H9 (cell line): ENCODE results near the gene BMPR1A. TPM values are rescaled to one million over a fixed set of nuclear protein-coding genes. Genes with fewer than 3 reads are reported as not detected.

ENCODE experiments used
- DNase-seq: peaks from one replicate; pipeline ENCODE4 v3.0.0-alpha.2; 2017
- H2AFZ ChIP-seq: one replicate; pipeline ENCODE4 v1.6.1; 2013; ENCODE audit warnings: mild to moderate bottlenecking, low read length, control low read depth, moderate library complexity
- H2AK5ac ChIP-seq: 2 replicates; pipeline ENCODE4 v1.6.1; 2013; ENCODE audit warnings: low read length, control low read depth, mixed read lengths; ENCODE audit not compliant: insufficient read length
- H2BK120ac ChIP-seq: one replicate; pipeline ENCODE4 v1.6.1; 2013; ENCODE audit warnings: low read depth, mild to moderate bottlenecking, low read length, control low read depth, inconsistent platforms; ENCODE audit not compliant: poor library complexity, severe bottlenecking
- H2BK12ac ChIP-seq: 2 replicates; pipeline ENCODE4 v1.6.1; 2013; ENCODE audit warnings: low read length, control low read depth, mixed read lengths, low read depth; ENCODE audit not compliant: insufficient read length
- H2BK15ac ChIP-seq: 2 replicates; pipeline ENCODE4 v1.6.1; 2013; ENCODE audit warnings: low read depth, low read length, control low read depth
- H2BK20ac ChIP-seq: one replicate; pipeline ENCODE4 v1.6.1; 2013; ENCODE audit warnings: low read depth, mild to moderate bottlenecking, low read length, control low read depth, inconsistent platforms; ENCODE audit not compliant: poor library complexity, severe bottlenecking
- H2BK5ac ChIP-seq: 2 replicates; pipeline ENCODE4 v1.6.1; 2013; ENCODE audit warnings: low read length, control low read depth, mixed read lengths; ENCODE audit not compliant: insufficient read length
- H3K14ac ChIP-seq: 2 replicates; pipeline ENCODE4 v1.6.1; 2013; ENCODE audit warnings: low read length, control low read depth; ENCODE audit not compliant: insufficient read depth
- H3K18ac ChIP-seq: 2 replicates; pipeline ENCODE4 v1.6.1; 2013; ENCODE audit warnings: low read depth, mild to moderate bottlenecking, mixed read lengths, low read length, control low read depth; ENCODE audit not compliant: insufficient read length
- H3K23ac ChIP-seq: 2 replicates; pipeline ENCODE4 v1.6.1; 2013; ENCODE audit warnings: low read length, control low read depth, mixed read lengths, low read depth; ENCODE audit not compliant: insufficient read length
- H3K23me2 ChIP-seq: 2 replicates; pipeline ENCODE4 v1.6.1; 2013; ENCODE audit warnings: low read depth, mild to moderate bottlenecking, mixed read lengths, low read length, control low read depth; ENCODE audit not compliant: insufficient read length, poor library complexity, severe bottlenecking
- H3K27ac ChIP-seq: 2 replicates; pipeline ENCODE4 v1.5.1; 2013; ENCODE audit warnings: low read length, control low read depth, mixed read lengths, low read depth; ENCODE audit not compliant: insufficient read length
- H3K27me3 ChIP-seq: 2 replicates; pipeline ENCODE4 v1.6.1; 2013; ENCODE audit warnings: low read length, control low read depth, inconsistent platforms; ENCODE audit not compliant: insufficient read depth
- H3K4ac ChIP-seq: 2 replicates; pipeline ENCODE4 v1.6.1; 2013; ENCODE audit warnings: low read depth, mild to moderate bottlenecking, control low read depth, inconsistent platforms, low read length, moderate library complexity
- H3K4me1 ChIP-seq: 2 replicates; pipeline ENCODE4 v1.6.1; 2013; ENCODE audit warnings: low read length, control low read depth, inconsistent platforms; ENCODE audit not compliant: insufficient read depth
- H3K4me2 ChIP-seq: 2 replicates; pipeline ENCODE4 v1.6.1; 2013; ENCODE audit warnings: low read length, control low read depth, mixed read lengths; ENCODE audit not compliant: insufficient read length, insufficient read depth
- H3K56ac ChIP-seq: 2 replicates; pipeline ENCODE4 v1.6.1; 2013; ENCODE audit warnings: low read depth, mild to moderate bottlenecking, mixed read lengths, low read length, control low read depth; ENCODE audit not compliant: insufficient read length
- H3K79me1 ChIP-seq: 2 replicates; pipeline ENCODE4 v1.6.1; 2013; ENCODE audit warnings: low read depth, mild to moderate bottlenecking, moderate library complexity, low read length, control low read depth, inconsistent platforms; ENCODE audit not compliant: insufficient read depth, poor library complexity, severe bottlenecking
- H3K79me2 ChIP-seq: 2 replicates; pipeline ENCODE4 v1.6.1; 2013; ENCODE audit warnings: low read length, control low read depth, inconsistent platforms; ENCODE audit not compliant: insufficient read depth
- H3K9ac ChIP-seq: 2 replicates; pipeline ENCODE4 v1.6.1; 2013; ENCODE audit warnings: low read length, control low read depth, mixed read lengths; ENCODE audit not compliant: insufficient read length; ENCODE audit errors: extremely low read depth
- H3K9me3 ChIP-seq: one replicate; pipeline ENCODE4 v1.6.1; 2013; ENCODE audit warnings: low read depth, low read length, inconsistent platforms; ENCODE audit not compliant: control insufficient read depth
- H3T11ph ChIP-seq: one replicate; pipeline ENCODE4 v1.6.1; 2013; ENCODE audit warnings: mild to moderate bottlenecking, low read length, control low read depth, inconsistent platforms
- H4K20me1 ChIP-seq: one replicate; pipeline ENCODE4 v1.6.1; 2013; ENCODE audit not compliant: control insufficient read depth, insufficient read length, insufficient read depth
- H4K5ac ChIP-seq: 2 replicates; pipeline ENCODE4 v1.6.1; 2013; ENCODE audit warnings: low read depth, mild to moderate bottlenecking, mixed read lengths, low read length, control low read depth; ENCODE audit not compliant: insufficient read length
- H4K8ac ChIP-seq: replicated peaks from 2 replicates; pipeline ENCODE4 v1.6.1; 2013; ENCODE audit warnings: low read length, control low read depth, mixed read lengths, low read depth; ENCODE audit not compliant: insufficient read length
- H4K91ac ChIP-seq: 2 replicates; pipeline ENCODE4 v1.6.1; 2013; ENCODE audit warnings: low read depth, mild to moderate bottlenecking, moderate library complexity, mixed read lengths, low read length, control low read depth; ENCODE audit not compliant: insufficient read length
- H3K27ac Mint-ChIP-seq, 3 experiments: 2 replicates in 2 of 3; 3 replicates in 1 of 3; pipeline ENCODE4 v1.8.0; 2020 to 2021; ENCODE audit warnings: mixed read lengths in 3 of 3, mild to moderate bottlenecking in 1 of 3, moderate library complexity in 1 of 3
- H3K27me3 Mint-ChIP-seq: 2 replicates; pipeline ENCODE4 v1.8.0; 2021; ENCODE audit warnings: low read depth, mild to moderate bottlenecking, moderate library complexity, mixed read lengths
- H3K36me3 Mint-ChIP-seq, 3 experiments: 2 replicates in 2 of 3; 3 replicates in 1 of 3; pipeline ENCODE4 v1.8.0; 2020 to 2021; ENCODE audit warnings: low read depth in 3 of 3, mixed read lengths in 3 of 3; ENCODE audit not compliant: insufficient read depth in 1 of 3
- H3K4me1 Mint-ChIP-seq, 2 experiments: 2 replicates each; pipeline ENCODE4 v1.8.0; 2020; ENCODE audit warnings: mixed read lengths in 2 of 2
- H3K4me3 Mint-ChIP-seq, 2 experiments: 2 replicates in 1 of 2; 3 replicates in 1 of 2; pipeline ENCODE4 v1.8.0; 2020 to 2021; ENCODE audit warnings: mild to moderate bottlenecking in 2 of 2, mixed read lengths in 2 of 2, moderate library complexity in 1 of 2
- H3K9me3 Mint-ChIP-seq, 2 experiments: 2 replicates in 1 of 2; 3 replicates in 1 of 2; pipeline ENCODE4 v1.8.0; 2020; ENCODE audit warnings: mild to moderate bottlenecking in 2 of 2, mixed read lengths in 2 of 2, moderate library complexity in 1 of 2
- CTCF ChIP-seq: fragments of 200-600 bp; sonication (generic); conservative IDR thresholded peaks from 3 replicates; pipeline ENCODE4 v1.8.0; 2021; ENCODE audit warnings: antibody characterized with exemption, mild to moderate bottlenecking
- WGBS: extraction: QIAGEN DNeasy Blood & Tissue Kit; methylation state at CpG from one replicate; pipeline ENCODE4 v1.1.7; 2013; ENCODE audit warnings: missing lambda C conversion rate, low lambda C conversion rate, mixed read lengths; ENCODE audit not compliant: insufficient read length; ENCODE audit errors: extremely low coverage; 5-methylcytosine and 5-hydroxymethylcytosine counted together
- total RNA-seq: library from RNA; stranded (reverse); gene quantifications from 2 replicates; pipeline ENCODE4 v1.2.1, GENCODE V29; 2021

BMPR1A gene
- total RNA-seq, 1 experiment from 2014 or later: 138 TPM

GRCh38 chr10:86726677-86726999, 29.8 kb upstream of the BMPR1A start:
- Histone ChIP-seq H3K79me1 (no peaks in the 10 kb centered on the region), H2BK12ac (no peak overlapping the region), H2BK5ac (no peak overlapping the region), H3K27me3 (no peaks in the 10 kb centered on the region), H3K18ac (no peak overlapping the region), H3K23ac (no peak overlapping the region), H4K8ac (no peak overlapping the region), H3T11ph (no peak overlapping the region), H4K91ac (no peak overlapping the region), H3K4ac (no peak overlapping the region), H2AK5ac (no peak overlapping the region), H3K79me2 (no peaks in the 10 kb centered on the region), H2BK20ac (no peak overlapping the region), H2AFZ (no peak overlapping the region), H3K9ac (no peak overlapping the region), H3K27ac (no peak overlapping the region), H2BK120ac (no peak overlapping the region), H3K56ac (no peak overlapping the region), H3K14ac (no peak overlapping the region), H4K20me1 (no peaks in the 10 kb centered on the region), H3K23me2 (no peaks in the 10 kb centered on the region), H3K4me1 (no peaks in the 10 kb centered on the region), H2BK15ac (no peak overlapping the region), H3K4me2 (no peak overlapping the region), H3K9me3 (no peaks in the 10 kb centered on the region), H4K5ac (no peak overlapping the region)
- Mint-ChIP-seq H3K27me3 (peaks cover 10% of the 10 kb centered on the region; the same call in 1 of the 2 replicates), H3K36me3 (no peaks in the 10 kb centered on the region), H3K9me3 (no peaks in the 10 kb centered on the region), H3K27ac (no peak overlapping the region), H3K4me1 (peaks cover 0 to 2% of the 10 kb centered on the region in 2 experiments; a peak in 1 of 4 replicates), H3K4me3 (no peak overlapping the region)
- no peak for DNase-seq
- no CpG with 5 or more reads among the region's 1 CpG for WGBS
- no peak for TF ChIP-seq CTCF
